ENCODE measurements around the gene TTC9. TPM values are rescaled to one million over a fixed set of nuclear protein-coding genes. Genes with fewer than 3 reads are reported as not detected.
A peak's percentile ranks its signal among the peaks of the same experiment; 100 is the strongest.

The TTC9 gene
- total RNA-seq, 4 donors from 2014 or later: 6.3 to 10.2 (median 8.7) TPM

DNA sequence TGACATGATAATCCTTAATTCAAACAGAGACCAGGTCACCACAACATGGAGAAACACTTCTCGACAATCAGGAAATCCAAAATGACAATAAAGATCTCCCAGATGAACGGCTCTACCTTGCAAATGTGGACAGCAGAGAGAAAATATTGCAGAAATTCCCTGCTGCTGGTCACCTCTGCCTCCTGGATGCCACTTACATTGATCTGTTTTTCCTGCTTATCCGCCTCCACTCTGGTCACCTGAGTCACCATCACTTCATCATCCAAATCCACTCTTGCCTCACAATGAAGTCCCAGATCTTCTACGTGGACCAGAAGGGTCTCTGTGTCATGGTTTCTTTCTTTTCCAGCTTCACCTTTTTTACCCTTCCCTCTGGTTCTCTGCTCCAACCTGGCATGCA lies 21.1 kb downstream of the TTC9 start:
- no peak for TF ChIP-seq POLR2A (IDR thresholded peaks at IDR 0.05)
- TF ChIP-seq, protein P1, sequence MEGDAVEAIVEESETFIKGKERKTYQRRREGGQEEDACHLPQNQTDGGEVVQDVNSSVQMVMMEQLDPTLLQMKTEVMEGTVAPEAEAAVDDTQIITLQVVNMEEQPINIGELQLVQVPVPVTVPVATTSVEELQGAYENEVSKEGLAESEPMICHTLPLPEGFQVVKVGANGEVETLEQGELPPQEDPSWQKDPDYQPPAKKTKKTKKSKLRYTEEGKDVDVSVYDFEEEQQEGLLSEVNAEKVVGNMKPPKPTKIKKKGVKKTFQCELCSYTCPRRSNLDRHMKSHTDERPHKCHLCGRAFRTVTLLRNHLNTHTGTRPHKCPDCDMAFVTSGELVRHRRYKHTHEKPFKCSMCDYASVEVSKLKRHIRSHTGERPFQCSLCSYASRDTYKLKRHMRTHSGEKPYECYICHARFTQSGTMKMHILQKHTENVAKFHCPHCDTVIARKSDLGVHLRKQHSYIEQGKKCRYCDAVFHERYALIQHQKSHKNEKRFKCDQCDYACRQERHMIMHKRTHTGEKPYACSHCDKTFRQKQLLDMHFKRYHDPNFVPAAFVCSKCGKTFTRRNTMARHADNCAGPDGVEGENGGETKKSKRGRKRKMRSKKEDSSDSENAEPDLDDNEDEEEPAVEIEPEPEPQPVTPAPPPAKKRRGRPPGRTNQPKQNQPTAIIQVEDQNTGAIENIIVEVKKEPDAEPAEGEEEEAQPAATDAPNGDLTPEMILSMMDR (IDR thresholded peaks at IDR 0.05): no peak
- no peak overlapping the region for H3K4me3 ChIP-seq (ENCODE audit: low read depth, poor library complexity, severe bottlenecking)
- intact Hi-C loops (cut with DNase I; ENCODE audit: low total_unique reads): loop anchor here (10.0 kb wide), 1 partner anchor 52 kb away; no protein-coding TSS in a partner anchor
- DNase-seq (ENCODE audit: low spot score in 2 of 2): no peak
- 81 to 83% methylated on average over 4 of the region's 4 CpGs for WGBS, 2 donors

GRCh38 chr14:70663707-70664179 lies 22.0 kb downstream of the TTC9 start:
- 58 to 71% methylated on average over 4 of the region's 4 CpGs for WGBS, 2 donors
- intact Hi-C loops (cut with DNase I; ENCODE audit: low total_unique reads): loop anchor here (10.0 kb wide), 1 partner anchor 51 kb away; no protein-coding TSS in a partner anchor
- H3K4me3 ChIP-seq (ENCODE audit: low read depth, poor library complexity, severe bottlenecking): no peak overlapping the region
- TF ChIP-seq POLR2A (IDR thresholded peaks at IDR 0.05): no peak
- TF ChIP-seq, protein P1 (IDR thresholded peaks at IDR 0.05): no peak
- no peak for DNase-seq (ENCODE audit: low spot score in 2 of 2)

- intact Hi-C loops (cut with DNase I; ENCODE audit: low total_unique reads): loop anchor here (10.0 kb wide), 1 partner anchor 50 kb away; no protein-coding TSS in a partner anchor
- 71 to 74% methylated on average over 6 of the region's 6 CpGs for WGBS, 2 donors
- TF ChIP-seq, protein P1 (IDR thresholded peaks at IDR 0.05): no peak
- no peak overlapping the region for H3K4me3 ChIP-seq (ENCODE audit: low read depth, poor library complexity, severe bottlenecking)
- DNase-seq (ENCODE audit: low spot score in 2 of 2): no peak
Measured at GRCh38 chr14:70664698-70665447, 23.2 kb downstream of the TTC9 start.

DNA sequence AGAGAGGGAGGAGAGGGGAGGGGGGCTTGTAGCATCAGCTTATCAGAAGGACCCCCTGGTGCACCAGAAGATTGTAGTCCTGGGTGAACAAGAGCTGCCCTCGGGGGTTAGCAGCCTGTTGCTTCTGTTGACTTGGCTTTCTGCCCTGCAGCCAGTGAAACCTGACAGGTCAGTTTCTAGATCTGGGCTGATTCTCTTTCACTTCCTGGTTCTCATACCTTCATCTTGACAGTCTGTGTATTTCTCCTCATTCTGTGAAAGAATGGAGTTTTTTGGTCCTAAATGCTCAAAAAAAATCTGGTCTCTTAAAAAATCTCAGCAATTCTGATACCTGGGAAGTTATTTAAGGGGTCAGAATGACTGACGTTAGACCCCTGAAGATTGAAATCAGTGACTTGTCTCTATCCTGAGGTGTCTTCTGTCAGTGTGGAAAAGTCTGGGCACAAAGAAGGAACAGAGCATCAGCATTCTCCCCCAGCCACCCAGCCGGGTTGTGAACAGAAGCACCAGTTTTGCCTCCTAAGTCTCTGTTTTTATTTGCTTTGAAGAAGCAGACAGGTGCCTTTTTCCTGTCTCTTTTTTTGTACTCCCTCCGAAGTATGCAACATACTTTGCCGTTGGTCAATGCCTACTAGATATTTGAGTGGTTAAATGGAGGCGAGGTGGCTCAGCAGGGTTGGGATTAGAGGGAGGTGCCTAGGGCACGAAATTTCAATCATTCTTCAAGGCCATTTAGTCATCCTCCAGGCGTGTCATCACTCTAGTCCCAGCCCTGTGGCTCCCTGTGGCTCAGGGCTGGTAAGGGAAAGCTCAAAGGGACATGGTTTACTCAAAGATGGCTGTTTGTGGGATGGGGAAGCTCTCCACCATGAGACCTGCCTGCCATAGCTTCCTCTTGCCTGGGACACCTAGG lies 24.0 kb downstream of the TTC9 start:
- TF ChIP-seq, protein P1 (IDR thresholded peaks at IDR 0.05): no peak
- TF ChIP-seq POLR2A (IDR thresholded peaks at IDR 0.05): no peak
- WGBS, 2 donors: 44 to 47% methylated on average over 8 of the region's 8 CpGs
- no peak overlapping the region for H3K4me3 ChIP-seq (ENCODE audit: low read depth, poor library complexity, severe bottlenecking)
- peak in 1 of 2 donors; percentile 52 for DNase-seq (ENCODE audit: low spot score in 2 of 2)
- intact Hi-C loops (cut with DNase I; ENCODE audit: low total_unique reads): loop anchor here (10.0 kb wide), 1 partner anchor 49 kb away; no protein-coding TSS in a partner anchor

DNA sequence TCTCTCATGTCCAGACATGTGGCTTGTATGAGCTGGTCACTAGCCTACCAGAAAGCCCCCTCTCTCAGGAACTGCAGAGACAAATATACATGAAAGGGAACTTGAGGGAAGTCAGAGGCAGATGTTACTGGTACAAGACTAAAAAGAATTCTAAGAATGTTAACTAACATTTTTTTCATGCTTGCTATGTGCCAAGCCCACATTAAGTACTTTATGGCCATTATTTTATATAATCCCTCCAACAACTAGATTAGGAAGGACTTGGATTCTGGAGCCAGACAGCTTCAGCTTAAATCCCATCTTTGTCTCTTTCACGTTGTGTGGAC lies 24.6 kb downstream of the TTC9 start:
- H3K4me3 ChIP-seq (ENCODE audit: low read depth, poor library complexity, severe bottlenecking): no peak overlapping the region
- TF ChIP-seq POLR2A (IDR thresholded peaks at IDR 0.05): no peak
- TF ChIP-seq, protein P1 (IDR thresholded peaks at IDR 0.05): no peak
- WGBS, 2 donors: 61 to 78% methylated on average over 1 of the region's 1 CpG
- DNase-seq (ENCODE audit: low spot score in 2 of 2): no peak
- intact Hi-C loops (cut with DNase I; ENCODE audit: low total_unique reads): loop anchor here (10.0 kb wide), 1 partner anchor 48 kb away; no protein-coding TSS in a partner anchor

All from lower leg skin (tissue), 4 donors.